HuH-7 (cell line): ENCODE results near the gene ETV4.

Source experiments
- DNase-seq: peaks from one replicate; pipeline ENCODE4 v3.0.0; 2011; ENCODE audit warnings: low spot score

The ETV4 gene

DNA sequence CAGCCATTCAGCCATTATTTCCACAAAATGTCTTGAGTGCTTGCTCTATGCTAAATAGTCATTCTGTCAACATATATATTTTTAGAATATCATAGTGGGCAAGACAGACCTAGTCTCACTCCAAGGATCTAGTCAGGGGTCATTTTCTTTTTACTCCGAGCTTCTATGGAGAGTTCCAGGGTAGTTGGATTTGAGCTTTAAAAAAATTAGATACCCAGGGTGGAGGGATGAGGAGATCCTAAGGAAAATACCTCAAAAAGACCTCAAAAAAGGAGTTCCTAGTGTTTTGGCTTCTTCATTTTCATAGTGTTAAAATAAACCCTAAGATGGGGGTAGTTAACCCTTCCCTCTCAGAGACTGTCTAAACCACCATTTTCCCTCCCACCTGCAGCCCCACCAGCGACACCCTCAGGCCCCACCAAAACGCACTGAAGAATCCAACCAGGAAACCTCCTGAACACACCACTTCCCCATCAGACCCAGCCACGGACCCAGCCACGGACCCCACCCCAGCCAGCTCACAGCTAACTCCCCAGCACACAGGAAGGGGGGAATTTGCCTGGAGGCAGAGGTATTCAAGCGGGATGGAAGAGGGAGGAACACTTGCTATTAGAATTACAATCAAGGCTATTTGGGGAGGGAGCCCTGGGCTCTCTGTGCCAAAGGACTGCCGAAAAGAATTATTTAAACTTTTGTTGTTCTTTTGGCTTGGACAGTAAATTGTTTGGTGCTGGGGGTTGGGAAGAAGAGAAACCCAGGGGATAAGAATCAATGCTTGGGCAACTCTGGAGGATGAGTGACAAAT, 2.2 kb downstream of the ETV4 start:
- no peak for DNase-seq

GRCh38 chr17:43543300-43543699, 2.8 kb downstream of the ETV4 start:
- no peak for DNase-seq

DNA sequence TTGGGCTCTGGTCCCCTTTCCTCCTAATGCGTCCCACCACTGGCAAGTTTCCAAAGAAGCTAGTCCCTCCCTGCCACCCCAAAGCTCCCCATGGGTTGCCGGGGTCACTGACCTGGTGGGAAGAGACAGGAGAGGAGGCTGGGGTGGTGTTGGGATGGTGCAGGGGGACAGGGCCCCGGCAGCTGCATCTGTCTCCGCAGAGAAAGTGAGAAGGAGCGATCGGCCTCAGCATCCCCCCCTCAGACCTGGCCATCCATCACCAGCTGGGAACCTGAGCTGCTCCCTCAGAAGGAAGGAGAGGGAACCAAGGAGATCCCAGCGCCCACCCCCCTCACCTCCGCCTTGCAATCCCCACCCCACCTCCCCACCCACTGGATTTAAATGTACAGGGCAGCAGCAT, 3.3 kb downstream of the ETV4 start:
- DNase-seq = no peak

DNA sequence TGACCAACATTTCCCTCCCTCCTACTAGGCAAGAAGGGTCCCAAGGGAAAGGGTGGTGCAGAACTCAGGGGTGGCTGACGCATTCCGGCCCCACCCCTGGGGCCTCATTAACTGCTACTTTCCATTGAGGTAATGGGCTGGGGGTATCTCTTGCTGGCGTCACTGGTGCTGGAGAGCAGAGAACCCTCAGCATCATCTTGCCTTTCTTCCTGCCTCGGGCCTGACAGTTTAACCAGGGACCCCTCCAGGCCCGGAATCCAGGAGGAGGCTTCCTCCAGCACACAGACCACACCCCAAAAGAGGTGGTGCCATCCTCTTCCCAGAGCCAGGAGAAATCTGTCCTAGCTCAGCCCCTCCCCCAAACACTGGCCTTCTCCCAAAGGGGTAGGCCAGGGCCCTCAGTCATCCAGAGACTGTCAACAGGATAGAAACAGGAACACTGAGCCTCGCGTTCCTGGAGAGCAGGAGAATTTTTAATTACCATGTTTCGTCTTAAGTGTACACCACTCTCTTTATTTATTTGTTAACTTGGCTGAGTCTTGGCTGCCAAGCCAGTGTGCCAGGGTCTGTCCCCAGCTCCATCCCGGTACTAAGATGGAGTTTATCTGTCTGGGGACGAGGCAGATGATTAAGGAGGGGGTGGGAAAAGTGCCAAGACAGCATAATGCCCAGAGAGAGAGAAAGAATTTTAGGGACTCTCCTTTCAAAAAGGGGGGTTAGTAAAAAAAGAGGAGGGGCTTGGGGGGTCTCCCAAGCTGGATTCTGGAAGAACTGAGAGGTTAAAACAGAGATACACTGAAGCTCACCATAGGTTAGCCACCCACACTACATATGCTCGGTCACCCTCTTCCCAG, 5.1 kb downstream of the ETV4 start:
- DNase-seq = no peak

- no peak for DNase-seq
These were observed 9.7 kb downstream of the ETV4 start for GRCh38 chr17:43536236-43536992.

DNA sequence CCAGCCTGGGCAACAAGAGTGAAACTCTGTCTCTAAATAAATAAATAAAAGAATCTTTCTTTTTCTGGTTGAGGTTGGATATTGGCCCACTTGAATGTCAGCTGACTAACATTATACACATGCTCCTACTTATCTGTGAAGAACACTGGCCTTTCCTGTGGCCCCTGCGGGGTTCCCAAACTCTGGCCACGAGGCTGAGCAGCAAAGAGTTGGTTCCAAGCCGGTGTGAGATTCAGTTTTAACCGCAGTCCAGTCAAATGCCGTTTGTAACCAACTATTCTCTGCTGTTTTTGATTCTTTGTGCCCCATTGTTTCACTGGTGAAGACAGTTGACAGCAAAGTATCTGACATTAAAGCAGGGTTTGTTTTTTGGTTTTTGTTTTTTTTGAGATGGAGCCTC, 11.2 kb downstream of the ETV4 start:
- no peak for DNase-seq

DNA sequence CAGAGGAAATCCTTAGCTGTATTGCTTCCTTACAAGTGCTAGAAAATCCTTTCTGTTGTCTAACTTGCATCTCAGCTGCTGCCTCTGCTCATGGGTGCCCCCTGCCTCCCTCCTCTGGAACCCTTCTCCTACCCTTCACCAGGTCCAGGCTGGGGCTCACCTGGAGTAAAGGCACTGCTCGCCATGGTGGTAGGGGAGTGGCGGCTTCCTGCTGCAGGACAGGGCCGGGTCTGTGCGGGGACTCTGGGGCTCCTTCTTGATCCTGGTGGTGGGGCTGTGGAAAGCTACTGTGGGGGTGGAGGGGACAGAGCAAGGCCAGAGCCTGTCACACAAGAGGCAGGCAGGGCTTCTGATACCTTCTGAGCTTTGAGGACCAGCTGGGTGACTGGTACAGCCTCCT, 12.4 kb downstream of the ETV4 start:
- no peak for DNase-seq

GRCh38 chr17:43532581-43532980, 13.6 kb downstream of the ETV4 start:
- DNase-seq = no peak

DNA sequence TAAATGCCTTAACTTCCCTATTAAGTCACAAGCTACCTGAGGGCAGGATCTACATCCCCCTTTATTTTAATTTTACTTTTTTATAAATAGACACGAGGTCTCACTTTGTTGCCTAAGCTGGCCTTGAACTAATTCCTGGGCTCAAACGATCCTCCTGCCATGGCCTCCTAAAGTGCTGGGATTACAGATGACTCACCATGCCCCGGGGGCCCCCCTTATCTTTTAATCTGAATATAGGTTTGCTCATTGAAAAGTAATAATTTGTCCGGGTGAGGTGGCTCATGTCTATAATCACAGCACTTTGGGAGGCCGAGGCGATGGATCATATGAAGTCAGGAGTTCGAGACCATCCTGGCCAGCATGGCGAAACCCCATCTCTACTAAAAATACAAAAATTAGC, 14.2 kb downstream of the ETV4 start:
- no peak for DNase-seq

GRCh38 chr17:43531082-43531378, 15.1 kb downstream of the ETV4 start:
- no peak for DNase-seq

DNA sequence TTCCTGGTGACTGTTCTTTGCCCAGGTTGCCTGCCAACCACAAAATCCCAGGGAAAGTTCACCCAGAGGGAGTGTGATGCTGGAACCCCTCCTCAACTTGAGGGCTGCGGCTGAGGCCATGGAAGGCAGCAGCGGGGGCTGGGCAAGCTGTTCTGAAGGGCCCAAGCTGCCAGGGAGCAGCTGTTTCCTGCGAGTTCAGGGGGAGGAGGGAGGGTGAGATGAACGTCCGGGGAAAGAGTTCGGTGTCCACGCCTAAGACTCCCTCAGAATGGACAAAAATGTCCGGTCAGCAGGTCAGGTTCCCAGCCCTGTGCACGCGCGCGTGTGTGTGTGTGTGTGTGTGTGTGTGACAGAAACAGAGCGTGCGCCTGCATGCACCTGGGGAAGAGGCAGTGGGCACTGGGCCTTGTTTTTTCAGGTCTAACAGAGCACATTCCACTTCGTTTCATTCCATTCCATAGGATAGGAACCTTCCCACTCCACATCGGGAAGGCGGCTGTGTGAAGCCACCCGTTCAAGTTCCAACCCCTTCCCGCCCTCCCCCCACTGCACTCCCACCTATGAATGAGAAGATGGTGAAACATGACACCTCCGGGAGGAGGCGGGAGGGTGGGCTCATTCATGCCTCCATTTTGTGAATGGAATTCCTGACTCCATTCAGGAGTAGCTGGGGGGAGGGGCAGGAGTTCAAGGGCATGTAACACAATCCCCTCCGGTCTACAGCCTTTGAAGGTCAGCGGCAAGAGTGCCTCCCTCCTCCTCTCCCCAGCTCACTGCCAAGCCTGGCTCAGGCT, 15.7 kb downstream of the ETV4 start:
- DNase-seq = peak; percentile 74

DNA sequence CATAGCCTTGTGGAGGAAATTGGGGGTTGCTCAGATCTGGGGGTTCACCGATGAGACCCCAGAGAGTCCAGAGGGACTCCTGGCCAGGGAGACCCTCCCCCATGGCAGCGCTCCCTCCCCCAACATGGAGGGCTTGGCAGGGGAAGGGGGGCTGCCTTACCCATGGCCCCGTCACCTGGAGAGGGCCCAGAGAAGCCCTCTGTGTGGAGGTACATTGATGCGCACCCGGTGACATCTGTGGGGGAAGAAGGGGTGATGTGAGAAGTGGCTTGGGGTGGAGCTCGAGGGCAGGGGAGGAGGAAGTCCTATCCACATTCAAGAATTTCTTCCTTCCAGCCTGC, 16.2 kb downstream of the ETV4 start:
- DNase-seq = no peak

DNA sequence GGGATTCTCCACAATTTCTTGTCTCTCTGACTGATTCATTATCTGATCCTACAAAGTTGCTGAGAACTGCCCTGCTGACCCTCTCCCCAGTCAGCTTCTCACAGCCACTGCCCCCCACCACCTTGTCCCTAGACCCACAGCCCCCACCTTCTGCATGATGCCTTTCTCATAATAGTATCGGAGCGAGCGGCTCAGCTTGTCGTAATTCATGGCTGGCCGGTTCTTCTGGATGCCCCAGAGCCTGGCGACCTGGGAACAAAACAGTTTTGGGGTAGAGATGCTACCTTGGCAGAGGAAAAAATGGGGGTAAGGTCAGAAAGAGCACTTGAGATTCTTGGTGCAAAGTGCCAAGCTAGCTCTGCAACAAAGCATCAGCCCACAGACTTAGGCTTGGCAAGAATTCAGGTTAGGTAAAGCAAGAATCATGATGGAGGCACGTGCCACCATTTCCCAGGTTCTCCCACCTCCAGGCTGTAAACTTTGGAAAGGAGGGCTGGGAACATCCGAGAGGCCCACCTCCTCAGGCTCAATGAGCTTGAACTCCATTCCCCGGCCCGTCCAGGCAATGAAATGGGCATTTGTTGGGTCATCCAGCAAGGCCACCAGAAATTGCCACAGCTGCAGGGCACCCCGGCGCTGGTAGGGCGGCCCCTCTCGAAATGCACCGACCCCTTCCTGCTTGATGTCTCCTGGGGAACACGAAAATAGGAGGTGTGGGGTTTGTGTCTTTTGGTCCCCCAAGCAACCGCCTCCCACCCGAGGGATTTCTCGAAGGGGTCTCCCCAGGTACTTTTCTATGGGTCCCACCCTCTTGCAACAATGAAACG, 16.9 kb downstream of the ETV4 start:
- no peak for DNase-seq

GRCh38 chr17:43528319-43528987, 17.7 kb downstream of the ETV4 start:
- DNase-seq = peak; percentile 32

GRCh38 chr17:43526886-43527648, 19.1 kb downstream of the ETV4 start:
- DNase-seq = no peak

GRCh38 chr17:43524945-43525575, 21.1 kb downstream of the ETV4 start:
- DNase-seq = no peak

GRCh38 chr17:43521389-43521788, 24.8 kb downstream of the ETV4 start:
- no peak for DNase-seq

GRCh38 chr17:43517615-43518386, 28.3 kb downstream of the ETV4 start:
- DNase-seq = no peak

- no peak for DNase-seq
These were observed 29.0 kb downstream of the ETV4 start for GRCh38 chr17:43517161-43517560.
